Hematopoietic multipotent progenitor cell treated with erythropoietin and hydrocortisone succinate and interleukin-3 and kit ligand, for 8 days (in vitro differentiated cells): ENCODE data around the gene GPHN.
"Not testable (repeated sequence)": the region's sequence is repeated elsewhere in the genome, so short reads cannot be mapped to it uniquely, and the experiment has no call there.

Experiments
- DNase-seq: peaks from one replicate; pipeline ENCODE4 v3.0.0-alpha.2; 2015

Gene GPHN

GRCh38 chr14:66696326-66696725 is 188.4 kb downstream of the GPHN start:
- no peak for DNase-seq

GRCh38 chr14:66698503-66698902 is 190.6 kb downstream of the GPHN start:
- no peak for DNase-seq

GRCh38 chr14:66701813-66702212 is 193.9 kb downstream of the GPHN start:
- no peak for DNase-seq

- no peak for DNase-seq
Measured at GRCh38 chr14:66708267-66708666, 200.3 kb downstream of the GPHN start.

GRCh38 chr14:66709291-66709690 is 201.3 kb downstream of the GPHN start:
- peak; percentile 10 for DNase-seq

- DNase-seq, result peak; percentile 14
Measured at GRCh38 chr14:66714291-66714690, 206.3 kb downstream of the GPHN start.

- not testable (repeated sequence) for DNase-seq
Measured at GRCh38 chr14:66715313-66715712, 207.4 kb downstream of the GPHN start.

- DNase-seq, result no peak
Measured at GRCh38 chr14:66716227-66716626, 208.3 kb downstream of the GPHN start.

- peak; percentile 40 for DNase-seq
Measured at GRCh38 chr14:66717561-66718140, 209.7 kb downstream of the GPHN start.

GRCh38 chr14:66724996-66725395 is 217.0 kb downstream of the GPHN start:
- no peak for DNase-seq

- not testable (repeated sequence) for DNase-seq
Measured at GRCh38 chr14:66731298-66731697, 223.4 kb downstream of the GPHN start.

- no peak for DNase-seq
Measured at GRCh38 chr14:66735853-66736252, 227.9 kb downstream of the GPHN start.

GRCh38 chr14:66739826-66740225 is 231.9 kb downstream of the GPHN start:
- no peak for DNase-seq

GRCh38 chr14:66745078-66745477 is 237.1 kb downstream of the GPHN start:
- DNase-seq, result no peak

GRCh38 chr14:66746316-66747006 is 238.5 kb downstream of the GPHN start:
- peak; percentile 57 for DNase-seq

- peak; percentile 5 for DNase-seq
Measured at GRCh38 chr14:66752109-66752508, 244.2 kb downstream of the GPHN start.

- DNase-seq, result no peak
Measured at GRCh38 chr14:66758031-66758613, 250.2 kb downstream of the GPHN start.

GRCh38 chr14:66772146-66772545 is 264.2 kb downstream of the GPHN start:
- no peak for DNase-seq

GRCh38 chr14:66782853-66783252 is 274.9 kb downstream of the GPHN start:
- no peak for DNase-seq

- DNase-seq, result no peak
Measured at GRCh38 chr14:66790101-66790500, 282.2 kb downstream of the GPHN start.

- DNase-seq, result no peak
Measured at GRCh38 chr14:66802962-66803361, 295.0 kb downstream of the GPHN start.

GRCh38 chr14:66804141-66804540 is 296.2 kb downstream of the GPHN start:
- DNase-seq, result no peak

- DNase-seq, result no peak
Measured at GRCh38 chr14:66813636-66814035, 305.7 kb downstream of the GPHN start.

- DNase-seq, result no peak
Measured at GRCh38 chr14:66815687-66816086, 307.7 kb downstream of the GPHN start.

- DNase-seq, result no peak
Measured at GRCh38 chr14:66824251-66824650, 316.3 kb downstream of the GPHN start.
